ENCODE measurements around the gene ZNF423.

ZNF423 gene

GRCh38 chr16:49867234-49867633 is 11.3 kb upstream of the ZNF423 start:
- TF ChIP-seq CTCF (IDR thresholded peaks at IDR 0.05; ENCODE audit: low read depth, low read length) = no peak
- no peak for DNase-seq (ENCODE audit: extremely low read depth, low read depth)

GRCh38 chr16:49866595-49867071 is 10.7 kb upstream of the ZNF423 start:
- TF ChIP-seq CTCF (IDR thresholded peaks at IDR 0.05; ENCODE audit: low read depth, low read length) = no peak
- DNase-seq (ENCODE audit: extremely low read depth, low read depth) = no peak

- DNase-seq (ENCODE audit: extremely low read depth, low read depth) = no peak
- TF ChIP-seq CTCF (IDR thresholded peaks at IDR 0.05; ENCODE audit: low read depth, low read length) = no peak
These were observed 6.8 kb upstream of the ZNF423 start for GRCh38 chr16:49862694-49863093.

- DNase-seq (ENCODE audit: extremely low read depth, low read depth) = no peak
- TF ChIP-seq CTCF (IDR thresholded peaks at IDR 0.05; ENCODE audit: low read depth, low read length) = no peak
These were observed 5.4 kb upstream of the ZNF423 start for GRCh38 chr16:49861299-49861698.

GRCh38 chr16:49860593-49860992 is 4.7 kb upstream of the ZNF423 start:
- no peak for DNase-seq (ENCODE audit: extremely low read depth, low read depth)

GRCh38 chr16:49859125-49859811 is 3.4 kb upstream of the ZNF423 start:
- no peak for DNase-seq (ENCODE audit: extremely low read depth, low read depth)

More at GRCh38 chr16:49860593-49860992, 4.7 kb upstream of the ZNF423 start:
- no peak for TF ChIP-seq CTCF (IDR thresholded peaks at IDR 0.05; ENCODE audit: low read depth, low read length)

More at GRCh38 chr16:49859125-49859811, 3.4 kb upstream of the ZNF423 start:
- TF ChIP-seq CTCF (IDR thresholded peaks at IDR 0.05; ENCODE audit: low read depth, low read length) = no peak

Data from AG09319 (cell line).